OCI-M1 (cell line): Measurements from ENCODE around the gene PTPRJ.

Experiments used
- DNase-seq: peaks from one replicate; lab custom pipeline; 2025; lab: John Stamatoyannopoulos, UW

Gene PTPRJ

GRCh38 chr11:48063424-48063978, 83.1 kb downstream of the PTPRJ start:
- DNase-seq = peak; percentile 28

GRCh38 chr11:48064306-48064705, 83.9 kb downstream of the PTPRJ start:
- no peak for DNase-seq

- DNase-seq = peak; percentile 53
Measured at GRCh38 chr11:48066881-48067800, 86.8 kb downstream of the PTPRJ start.

GRCh38 chr11:48073031-48073861, 92.9 kb downstream of the PTPRJ start:
- no peak for DNase-seq

- peak; percentile 41 for DNase-seq
Measured at GRCh38 chr11:48074425-48075181, 94.2 kb downstream of the PTPRJ start.

- no peak for DNase-seq
Measured at GRCh38 chr11:48075637-48076036, 95.3 kb downstream of the PTPRJ start.

- DNase-seq = no peak
Measured at GRCh38 chr11:48077251-48077650, 96.9 kb downstream of the PTPRJ start.

GRCh38 chr11:48078689-48079088, 98.3 kb downstream of the PTPRJ start:
- no peak for DNase-seq

GRCh38 chr11:48079596-48079995, 99.2 kb downstream of the PTPRJ start:
- DNase-seq = no peak

GRCh38 chr11:48080301-48080861, 100.0 kb downstream of the PTPRJ start:
- DNase-seq = no peak

GRCh38 chr11:48081151-48082010, 101.0 kb downstream of the PTPRJ start:
- DNase-seq = no peak

- DNase-seq = no peak
Measured at GRCh38 chr11:48082771-48083170, 102.4 kb downstream of the PTPRJ start.

- DNase-seq = no peak
Measured at GRCh38 chr11:48083421-48083820, 103.1 kb downstream of the PTPRJ start.

GRCh38 chr11:48085688-48086087, 105.3 kb downstream of the PTPRJ start:
- DNase-seq = no peak

- DNase-seq = no peak
Measured at GRCh38 chr11:48087422-48087821, 107.1 kb downstream of the PTPRJ start.

GRCh38 chr11:48087974-48088681, 107.8 kb downstream of the PTPRJ start:
- no peak for DNase-seq

GRCh38 chr11:48088682-48089050, 108.3 kb downstream of the PTPRJ start:
- no peak for DNase-seq

- DNase-seq = no peak
Measured at GRCh38 chr11:48090174-48090573, 109.8 kb downstream of the PTPRJ start.

GRCh38 chr11:48091426-48092102, 111.2 kb downstream of the PTPRJ start:
- no peak for DNase-seq
